Kidney (tissue), 14 donors: ENCODE results near the gene KRT78. TPM values are rescaled to one million over a fixed set of nuclear protein-coding genes. Genes with fewer than 3 reads are reported as not detected.

Experiments
- DNase-seq, 5 donors: peaks; one replicate each; pipeline ENCODE4 v3.0.0-alpha.2; 2013 to 2020
- FAIRE-seq: peaks from 2 replicates; lab custom pipeline; 2012; peaks lifted over from hg19 to GRCh38; lab: Jason Lieb, UNC
- H3K27ac ChIP-seq, 2 donors: one replicate each; pipeline ENCODE4 v1.7.0; 2013; ENCODE audit warnings: low read depth in 2 of 2, low read length in 2 of 2, inconsistent platforms in 1 of 2
- H3K27me3 ChIP-seq: one replicate; pipeline ENCODE4 v1.7.1; 2013; ENCODE audit warnings: low read length, inconsistent platforms; ENCODE audit not compliant: control insufficient read depth, insufficient read depth
- H3K36me3 ChIP-seq, 3 donors: one replicate each; pipeline versions ENCODE4 v1.7.0 to v1.7.1; 2013; ENCODE audit warnings: low read length in 3 of 3, control low read depth in 1 of 3, inconsistent platforms in 1 of 3; ENCODE audit not compliant: insufficient read depth in 3 of 3, control insufficient read depth in 2 of 3
- H3K4me1 ChIP-seq, 3 donors: one replicate each; pipeline versions ENCODE4 v1.7.0 to v1.7.1; 2013; ENCODE audit warnings: low read length in 3 of 3, inconsistent platforms in 1 of 3, low read depth in 1 of 3; ENCODE audit not compliant: control insufficient read depth in 2 of 3, insufficient read depth in 2 of 3
- H3K4me3 ChIP-seq, 3 donors: one replicate each; pipeline versions ENCODE4 v1.7.0 to v1.8.1; 2013; ENCODE audit warnings: low read length in 3 of 3, control low read depth in 1 of 3, inconsistent platforms in 1 of 3
- H3K9ac ChIP-seq, 3 donors: one replicate each; pipeline versions ENCODE4 v1.7.0 to v1.7.1; 2013; ENCODE audit warnings: low read length in 3 of 3, control low read depth in 1 of 3, inconsistent platforms in 1 of 3
- H3K9me3 ChIP-seq, 3 donors: one replicate each; pipeline versions ENCODE4 v1.7.0 to v1.7.1; 2013; ENCODE audit warnings: low read length in 3 of 3, control low read depth in 1 of 3, inconsistent platforms in 1 of 3; ENCODE audit not compliant: control insufficient read depth in 2 of 3, insufficient read depth in 1 of 3
- intact Hi-C: fragments of 100-400 bp; cut with DNase I; formaldehyde crosslinking; loops from one replicate; pipeline ENCODE4 v1.11.1; 2022
- polyA plus RNA-seq: library from polyadenylated mRNA; stranded (reverse); fragments of 350-450 nt; fragmentation: Illumina TruSeq; extraction: RNeasy Lipid Tissue Mini Kit (QIAGEN cat#74804); gene quantifications from one replicate; pipeline ENCODE4 v1.2.3, GENCODE V29; 2014; ENCODE audit warnings: low read depth, low replicate concordance; ENCODE audit not compliant: insufficient read depth
- total RNA-seq: library from RNA; stranded (reverse); fragmentation: NEBNext Ultra II Directional; extraction: Animal tissue kit (Norgen Biotek cat#: 25700); gene quantifications from one replicate; pipeline ENCODE4 v1.2.1, GENCODE V29; 2021
- TF ChIP-seq, protein P1 (sequence below): IDR thresholded peaks from 3 replicates; pipeline ENCODE4 v1.5.1; 2012; ENCODE audit warnings: mild to moderate bottlenecking, moderate library complexity, borderline replicate concordance; ENCODE audit not compliant: insufficient read depth; ENCODE audit errors: extremely low read depth
- donor health status: control.
- donor health status: control.
- donor health status: control.
- donor health status: control.
- donor health status: control.
- donor health status: DM: yes; HTN: yes; CAD: no.
- donor health status: Normal renal cell carcinoma (clear cell type).

KRT78 gene
- total and polyA plus RNA-seq, 2 donors from 2014 or later, result not detected

DNA sequence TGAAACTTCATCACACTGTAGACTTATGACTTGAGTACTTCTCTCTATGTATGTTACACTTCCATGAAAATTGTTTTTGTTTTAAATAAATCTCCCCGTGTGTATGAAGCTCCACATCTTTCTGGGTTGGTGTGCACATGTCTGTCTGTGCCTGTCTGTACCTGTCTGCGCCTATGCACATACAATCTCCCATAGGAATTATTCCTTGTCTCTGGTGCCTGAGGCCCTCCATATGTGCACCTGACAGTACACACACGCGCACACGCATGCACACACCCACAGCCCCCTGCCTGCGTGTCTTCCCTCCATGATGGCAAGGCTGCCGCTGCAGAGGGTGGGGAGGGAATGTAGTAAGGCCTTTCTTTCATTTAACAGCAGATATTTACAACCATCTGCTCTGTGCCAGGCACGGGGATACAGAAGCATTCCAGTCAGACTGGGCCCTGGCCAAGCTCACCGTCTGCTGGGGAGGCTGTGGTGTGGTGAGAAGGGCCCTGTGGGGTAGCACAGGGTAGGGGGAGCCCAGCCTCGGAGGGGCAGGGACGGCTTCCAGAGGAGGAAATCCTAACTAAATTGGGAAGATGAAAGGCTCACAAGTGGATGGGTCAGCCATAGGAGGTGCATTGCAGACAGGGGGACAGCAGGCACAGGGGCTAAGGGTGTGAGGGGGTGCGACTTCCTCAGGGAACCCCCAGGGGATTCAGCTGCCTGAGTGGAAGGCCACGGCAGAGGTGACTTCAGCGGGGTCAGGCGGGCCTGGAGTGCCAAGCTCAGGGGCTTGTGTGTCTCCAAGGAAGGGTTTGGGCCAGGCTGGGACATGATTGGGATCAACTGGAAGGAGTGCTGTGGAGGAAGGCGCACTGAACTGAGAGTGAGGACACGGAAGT is 30.0 kb upstream of the KRT78 start:
- intact Hi-C loops, result loop anchor here (5.0 to 10.0 kb wide), 3 partner anchors 296 to 724 kb away; no protein-coding TSS in a partner anchor
- Histone ChIP-seq H3K9ac (no peak overlapping the region), H3K9me3 (no peaks in the 10 kb centered on the region), H3K27me3 (no peaks in the 10 kb centered on the region), H3K4me1 (peaks cover 0 to 22% (median 5%) of the 10 kb centered on the region in 3 donors), H3K36me3 (no peaks in the 10 kb centered on the region), H3K27ac (no peak overlapping the region), H3K4me3 (no peak overlapping the region)
- TF ChIP-seq, protein P1, sequence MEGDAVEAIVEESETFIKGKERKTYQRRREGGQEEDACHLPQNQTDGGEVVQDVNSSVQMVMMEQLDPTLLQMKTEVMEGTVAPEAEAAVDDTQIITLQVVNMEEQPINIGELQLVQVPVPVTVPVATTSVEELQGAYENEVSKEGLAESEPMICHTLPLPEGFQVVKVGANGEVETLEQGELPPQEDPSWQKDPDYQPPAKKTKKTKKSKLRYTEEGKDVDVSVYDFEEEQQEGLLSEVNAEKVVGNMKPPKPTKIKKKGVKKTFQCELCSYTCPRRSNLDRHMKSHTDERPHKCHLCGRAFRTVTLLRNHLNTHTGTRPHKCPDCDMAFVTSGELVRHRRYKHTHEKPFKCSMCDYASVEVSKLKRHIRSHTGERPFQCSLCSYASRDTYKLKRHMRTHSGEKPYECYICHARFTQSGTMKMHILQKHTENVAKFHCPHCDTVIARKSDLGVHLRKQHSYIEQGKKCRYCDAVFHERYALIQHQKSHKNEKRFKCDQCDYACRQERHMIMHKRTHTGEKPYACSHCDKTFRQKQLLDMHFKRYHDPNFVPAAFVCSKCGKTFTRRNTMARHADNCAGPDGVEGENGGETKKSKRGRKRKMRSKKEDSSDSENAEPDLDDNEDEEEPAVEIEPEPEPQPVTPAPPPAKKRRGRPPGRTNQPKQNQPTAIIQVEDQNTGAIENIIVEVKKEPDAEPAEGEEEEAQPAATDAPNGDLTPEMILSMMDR, result no peak
- DNase-seq (no peak), FAIRE-seq (no peak)

DNA sequence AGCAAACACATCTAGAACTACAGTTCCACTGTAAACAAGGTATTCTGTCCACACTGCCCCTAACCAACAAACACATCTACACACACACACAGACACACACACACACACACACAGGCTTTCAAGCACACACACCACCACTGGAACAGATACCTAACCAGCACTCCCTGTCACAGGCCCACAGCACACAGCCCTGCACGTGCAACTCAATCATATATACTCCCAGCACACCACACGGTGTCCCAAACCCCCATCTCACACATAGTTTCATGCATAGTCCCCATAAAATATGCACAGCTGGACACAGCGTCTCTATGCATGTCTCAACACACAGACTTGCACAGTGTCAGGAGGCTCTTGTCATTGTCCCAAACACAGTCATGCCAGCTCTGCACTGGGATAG is 28.4 kb upstream of the KRT78 start:
- Histone ChIP-seq H3K27ac (no peak overlapping the region), H3K27me3 (no peaks in the 10 kb centered on the region), H3K4me1 (peaks cover 0 to 29% (median 5%) of the 10 kb centered on the region in 3 donors), H3K4me3 (no peak overlapping the region), H3K9me3 (no peaks in the 10 kb centered on the region), H3K36me3 (no peaks in the 10 kb centered on the region), H3K9ac (no peak overlapping the region)
- DNase-seq (no peak), FAIRE-seq (no peak)
- intact Hi-C loops, result loop anchor here (5.0 to 10.0 kb wide), 3 partner anchors 295 to 722 kb away; no protein-coding TSS in a partner anchor
- TF ChIP-seq, protein P1, result no peak

DNA sequence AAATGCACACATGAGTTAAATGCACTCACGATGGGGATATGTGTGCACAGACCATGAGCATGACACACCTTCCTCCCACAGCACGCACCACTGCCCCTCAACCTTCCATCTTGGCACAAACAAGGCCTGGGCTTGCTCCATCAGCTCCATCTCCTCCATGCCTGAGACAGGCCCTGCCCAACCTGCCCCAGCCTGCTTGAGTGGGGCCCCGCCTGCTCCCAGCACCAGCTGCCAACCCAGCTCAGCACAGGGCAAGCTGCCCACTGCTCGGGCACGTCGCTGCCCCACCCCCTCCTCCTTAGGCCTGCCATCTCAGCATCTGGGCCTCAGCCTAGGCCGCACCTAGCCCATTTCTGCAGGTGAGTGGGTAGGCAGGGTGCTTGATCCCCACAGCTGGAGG is 27.6 kb upstream of the KRT78 start:
- Histone ChIP-seq H3K27me3 (no peaks in the 10 kb centered on the region), H3K4me3 (no peak overlapping the region), H3K9ac (no peak overlapping the region), H3K36me3 (no peaks in the 10 kb centered on the region), H3K9me3 (no peaks in the 10 kb centered on the region), H3K27ac (no peak overlapping the region), H3K4me1 (peaks cover 0 to 29% (median 5%) of the 10 kb centered on the region in 3 donors)
- intact Hi-C loops, result loop anchor here (5.0 to 10.0 kb wide), 3 partner anchors 294 to 722 kb away; no protein-coding TSS in a partner anchor
- TF ChIP-seq, protein P1, result no peak
- FAIRE-seq (no peak), DNase-seq (peak in 2 of 5 donors; percentile 31 to 95)
